Osteocyte (in vitro differentiated cells): ENCODE results near the gene JAK1. TPM values are rescaled to one million over a fixed set of nuclear protein-coding genes. Genes with fewer than 3 reads are reported as not detected.

Experiments used
- DNase-seq: peaks from one replicate; pipeline ENCODE4 v3.0.0; 2021; ENCODE audit warnings: mixed read lengths; ENCODE audit not compliant: unreplicated experiment; ENCODE audit errors: extremely low spot score
- H3K27ac Mint-ChIP-seq: one replicate; pipeline ENCODE4 v1.8.0; 2021; ENCODE audit warnings: mild to moderate bottlenecking, mixed read lengths; ENCODE audit not compliant: unreplicated experiment
- H3K27me3 Mint-ChIP-seq: one replicate; pipeline ENCODE4 v1.8.0; 2021; ENCODE audit warnings: mixed read lengths; ENCODE audit not compliant: unreplicated experiment
- H3K36me3 Mint-ChIP-seq: one replicate; pipeline ENCODE4 v1.8.0; 2021; ENCODE audit warnings: mixed read lengths; ENCODE audit not compliant: unreplicated experiment
- H3K4me1 Mint-ChIP-seq: one replicate; pipeline ENCODE4 v1.8.0; 2021; ENCODE audit warnings: mixed read lengths; ENCODE audit not compliant: unreplicated experiment
- H3K4me3 Mint-ChIP-seq: one replicate; pipeline ENCODE4 v1.8.0; 2021; ENCODE audit warnings: mild to moderate bottlenecking, moderate library complexity, mixed read lengths; ENCODE audit not compliant: unreplicated experiment
- H3K9me3 Mint-ChIP-seq: one replicate; pipeline ENCODE4 v1.8.0; 2021; ENCODE audit warnings: mixed read lengths; ENCODE audit not compliant: unreplicated experiment
- CTCF ChIP-seq: fragments of 200-600 bp; sonication (generic); IDR thresholded peaks from 2 replicates; pipeline ENCODE4 v1.5.0; 2021; ENCODE audit warnings: antibody characterized with exemption, mild to moderate bottlenecking, moderate library complexity
- total RNA-seq: library from RNA; stranded (reverse); gene quantifications from 2 replicates; pipeline ENCODE4 v1.2.1, GENCODE V29; 2021

The JAK1 gene
- total RNA-seq, 1 donor from 2014 or later: 103 TPM

GRCh38 chr1:64830030-64830651 lies 136.2 kb downstream of the JAK1 start:
- TF ChIP-seq CTCF: no peak
- DNase-seq: no peak
- H3K9me3 Mint-ChIP-seq: no peaks in the 10 kb centered on the region
- H3K27me3 Mint-ChIP-seq: no peaks in the 10 kb centered on the region
- H3K4me1 Mint-ChIP-seq: peaks cover 3% of the 10 kb centered on the region
- H3K36me3 Mint-ChIP-seq: peaks cover 19% of the 10 kb centered on the region
- no peak overlapping the region for H3K4me3 Mint-ChIP-seq
- H3K27ac Mint-ChIP-seq: no peak overlapping the region

- no peak overlapping the region for H3K27ac Mint-ChIP-seq
- no peaks in the 10 kb centered on the region for H3K9me3 Mint-ChIP-seq
- peaks cover 18% of the 10 kb centered on the region for H3K36me3 Mint-ChIP-seq
- H3K4me3 Mint-ChIP-seq: no peak overlapping the region
- no peak for TF ChIP-seq CTCF
- DNase-seq: no peak
- H3K27me3 Mint-ChIP-seq: no peaks in the 10 kb centered on the region
- peaks cover 3% of the 10 kb centered on the region for H3K4me1 Mint-ChIP-seq
Observed at GRCh38 chr1:64829411-64830029, 136.8 kb downstream of the JAK1 start.

GRCh38 chr1:64828829-64829228 lies 137.5 kb downstream of the JAK1 start:
- H3K4me3 Mint-ChIP-seq: no peak overlapping the region

GRCh38 chr1:64826991-64827390 lies 139.4 kb downstream of the JAK1 start:
- Mint-ChIP-seq H3K27me3 (no peaks in the 10 kb centered on the region), H3K4me1 (peaks cover 10% of the 10 kb centered on the region), H3K4me3 (no peak overlapping the region), H3K27ac (no peak overlapping the region), H3K36me3 (peaks cover 5% of the 10 kb centered on the region), H3K9me3 (no peaks in the 10 kb centered on the region)
- no peak for TF ChIP-seq CTCF
- no peak for DNase-seq

More at GRCh38 chr1:64828829-64829228, 137.5 kb downstream of the JAK1 start:
- Mint-ChIP-seq H3K27ac (no peak overlapping the region), H3K27me3 (no peaks in the 10 kb centered on the region), H3K36me3 (peaks cover 11% of the 10 kb centered on the region), H3K9me3 (no peaks in the 10 kb centered on the region), H3K4me1 (peaks cover 8% of the 10 kb centered on the region)
- TF ChIP-seq CTCF: no peak
- DNase-seq: no peak

GRCh38 chr1:64823691-64824476 lies 142.5 kb downstream of the JAK1 start:
- Mint-ChIP-seq H3K4me1 (peaks cover 8% of the 10 kb centered on the region), H3K36me3 (no peaks in the 10 kb centered on the region), H3K9me3 (no peaks in the 10 kb centered on the region), H3K4me3 (peak overlapping the region; percentile 33), H3K27me3 (no peaks in the 10 kb centered on the region), H3K27ac (peak overlapping the region; percentile 24)
- TF ChIP-seq CTCF: peak; percentile 88
- DNase-seq: no peak
